HepG2 (cell line): ENCODE measurements around the gene FGF14.

Experiments used
- ASH2L ChIP-seq: fragments of 300-600, 200-600 bp; sonication (generic); IDR thresholded peaks from 2 replicates; pipeline ENCODE4 v1.7.0; 2017; ENCODE audit warnings: low read depth, mild to moderate bottlenecking, moderate library complexity, mixed read lengths, low read length; ENCODE audit not compliant: insufficient read length
- CEBPG ChIP-seq: IDR thresholded peaks from 2 replicates; pipeline ENCODE4 v1.6.1; 2016
- ETV5 ChIP-seq: IDR thresholded peaks from 2 replicates; pipeline ENCODE4 v1.6.1; 2018; ENCODE audit warnings: missing biosample characterization, missing genetic modification reagents, inconsistent platforms, borderline replicate concordance
- MTF1 ChIP-seq: sonication (generic); formaldehyde crosslinking; IDR thresholded peaks from 2 replicates; pipeline ENCODE4 v1.5.0; 2020; ENCODE audit warnings: missing genetic modification reagents
- NBN ChIP-seq: fragments of 450-650 bp; conservative IDR thresholded peaks from 2 replicates; pipeline ENCODE4 v1.6.1; 2017
- NCOA1 ChIP-seq: sonication (generic); formaldehyde crosslinking; IDR thresholded peaks from 2 replicates; pipeline ENCODE4 v1.9.0; 2021; ENCODE audit warnings: missing genetic modification reagents
- SRF ChIP-seq: IDR thresholded peaks from 2 replicates; pipeline ENCODE4 v1.6.1; 2011; ENCODE audit warnings: mild to moderate bottlenecking, low read depth, low read length, moderate library complexity
- TF ChIP-seq, protein P1 (sequence below): sonication (generic); formaldehyde crosslinking; IDR thresholded peaks from 2 replicates; pipeline ENCODE4 v1.9.0; 2021; ENCODE audit warnings: missing genetic modification reagents, borderline replicate concordance

DNA sequence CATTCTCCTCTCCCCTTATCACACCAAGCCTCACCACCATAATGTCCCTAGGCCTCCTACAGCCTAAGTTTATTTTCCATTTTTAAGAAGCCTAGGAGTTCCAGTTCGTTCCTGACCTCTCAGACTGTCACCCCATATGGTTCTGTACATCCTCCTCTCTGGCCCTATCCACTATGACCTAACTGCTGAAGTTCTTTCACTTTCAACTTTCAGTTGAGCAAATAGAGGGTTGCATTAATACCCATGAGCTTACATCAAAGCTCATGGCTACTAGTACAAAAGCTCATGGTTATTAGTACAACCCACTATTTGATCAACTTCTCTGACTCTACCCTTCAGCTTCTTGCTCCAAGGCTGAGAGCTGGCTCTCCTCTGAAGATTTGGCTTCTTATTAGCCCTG lies 72.9 kb downstream of the FGF14 start:
- TF ChIP-seq CEBPG (CRISPR knock-in tag) (no peak), NBN (no peak), SRF (no peak), MTF1 (CRISPR knock-in tag) (no peak), NCOA1 (CRISPR knock-in tag) (no peak), ETV5 (CRISPR knock-in tag) (no peak), ASH2L (no peak)
- TF ChIP-seq, protein P1, sequence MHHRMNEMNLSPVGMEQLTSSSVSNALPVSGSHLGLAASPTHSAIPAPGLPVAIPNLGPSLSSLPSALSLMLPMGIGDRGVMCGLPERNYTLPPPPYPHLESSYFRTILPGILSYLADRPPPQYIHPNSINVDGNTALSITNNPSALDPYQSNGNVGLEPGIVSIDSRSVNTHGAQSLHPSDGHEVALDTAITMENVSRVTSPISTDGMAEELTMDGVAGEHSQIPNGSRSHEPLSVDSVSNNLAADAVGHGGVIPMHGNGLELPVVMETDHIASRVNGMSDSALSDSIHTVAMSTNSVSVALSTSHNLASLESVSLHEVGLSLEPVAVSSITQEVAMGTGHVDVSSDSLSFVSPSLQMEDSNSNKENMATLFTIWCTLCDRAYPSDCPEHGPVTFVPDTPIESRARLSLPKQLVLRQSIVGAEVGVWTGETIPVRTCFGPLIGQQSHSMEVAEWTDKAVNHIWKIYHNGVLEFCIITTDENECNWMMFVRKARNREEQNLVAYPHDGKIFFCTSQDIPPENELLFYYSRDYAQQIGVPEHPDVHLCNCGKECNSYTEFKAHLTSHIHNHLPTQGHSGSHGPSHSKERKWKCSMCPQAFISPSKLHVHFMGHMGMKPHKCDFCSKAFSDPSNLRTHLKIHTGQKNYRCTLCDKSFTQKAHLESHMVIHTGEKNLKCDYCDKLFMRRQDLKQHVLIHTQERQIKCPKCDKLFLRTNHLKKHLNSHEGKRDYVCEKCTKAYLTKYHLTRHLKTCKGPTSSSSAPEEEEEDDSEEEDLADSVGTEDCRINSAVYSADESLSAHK, result no peak
